ENCODE results near the gene CD300LF.

Gene CD300LF

DNA sequence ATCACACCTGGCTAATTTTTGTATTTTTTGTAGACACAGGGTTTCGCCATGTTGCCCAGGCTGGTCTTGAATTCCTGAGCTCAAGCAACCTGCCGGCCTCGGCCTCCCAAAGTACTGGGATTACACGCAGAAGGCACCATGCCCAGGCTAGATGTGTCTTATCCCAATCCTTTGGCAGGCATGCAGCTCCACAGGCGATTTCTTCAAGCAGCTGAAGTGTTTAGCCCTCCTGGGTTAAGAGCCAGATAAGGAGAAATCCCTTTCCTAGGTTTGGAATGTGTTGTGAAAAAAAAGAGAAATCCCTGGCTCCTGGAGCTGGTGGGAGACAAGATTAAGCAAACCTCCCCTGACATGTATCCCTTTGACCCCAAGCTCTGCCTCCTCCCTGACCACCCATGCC lies 33.7 kb upstream of the CD300LF start:
- no peak for DNase-seq

DNA sequence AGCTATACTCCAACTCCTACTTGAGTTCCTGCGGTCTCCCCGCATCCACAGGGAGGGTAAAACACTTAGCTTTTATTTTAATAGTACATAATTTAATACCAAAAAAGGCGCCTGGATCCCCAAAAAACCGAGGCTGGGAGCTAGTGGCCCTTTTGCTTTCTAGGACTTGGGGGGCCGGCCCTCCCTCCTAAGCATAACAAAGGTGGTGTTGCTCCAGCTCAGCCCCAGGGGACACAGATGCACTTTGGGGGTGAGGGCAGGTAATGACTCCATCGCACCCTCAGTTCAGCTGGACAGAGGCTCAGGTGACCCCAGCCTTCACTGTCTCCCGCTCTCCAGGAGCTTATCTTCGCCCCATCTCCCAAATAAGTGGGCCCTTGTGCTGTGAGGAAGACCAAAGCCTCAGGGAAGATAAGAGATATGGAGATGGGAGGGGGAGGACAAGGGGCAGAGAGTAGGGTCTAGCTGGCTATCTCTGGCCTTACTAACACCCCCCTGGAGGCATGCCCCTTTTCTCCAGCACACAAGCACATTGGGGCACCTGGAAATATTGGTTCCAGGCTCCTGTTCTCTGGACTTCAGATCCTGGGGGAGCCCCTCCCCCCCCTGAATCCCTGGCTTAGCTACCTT lies 32.9 kb upstream of the CD300LF start:
- DNase-seq: no peak

- DNase-seq: peak in 55 of 58 donors; percentile 25 to 92 (median 68)
Measured at GRCh38 chr17:74744714-74745547, 32.2 kb upstream of the CD300LF start.

GRCh38 chr17:74744349-74744713 lies 31.6 kb upstream of the CD300LF start:
- no peak for DNase-seq

- DNase-seq: no peak
Measured at GRCh38 chr17:74743755-74744154, 31.0 kb upstream of the CD300LF start.

GRCh38 chr17:74742978-74743545 lies 30.3 kb upstream of the CD300LF start:
- DNase-seq: no peak

DNA sequence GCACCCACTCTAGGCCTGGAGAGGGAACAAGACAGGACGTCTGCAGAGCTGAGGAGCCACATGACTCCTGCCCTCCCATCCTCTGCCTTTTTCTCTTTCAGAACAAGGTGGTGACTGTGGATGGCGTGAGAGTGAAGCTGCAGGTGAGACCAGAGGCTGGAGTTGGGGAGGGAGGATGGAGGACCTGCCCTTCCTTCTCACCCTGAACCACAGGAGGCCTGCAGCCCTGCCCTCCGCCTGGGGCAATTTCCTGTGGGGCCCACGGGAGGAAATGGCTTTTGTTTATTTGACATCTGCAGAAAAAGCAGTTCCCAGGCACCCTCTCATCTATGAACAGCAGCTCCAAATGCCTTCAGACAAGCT lies 29.4 kb upstream of the CD300LF start:
- no peak for DNase-seq

- no peak for DNase-seq
Measured at GRCh38 chr17:74740641-74741387, 28.1 kb upstream of the CD300LF start.

DNA sequence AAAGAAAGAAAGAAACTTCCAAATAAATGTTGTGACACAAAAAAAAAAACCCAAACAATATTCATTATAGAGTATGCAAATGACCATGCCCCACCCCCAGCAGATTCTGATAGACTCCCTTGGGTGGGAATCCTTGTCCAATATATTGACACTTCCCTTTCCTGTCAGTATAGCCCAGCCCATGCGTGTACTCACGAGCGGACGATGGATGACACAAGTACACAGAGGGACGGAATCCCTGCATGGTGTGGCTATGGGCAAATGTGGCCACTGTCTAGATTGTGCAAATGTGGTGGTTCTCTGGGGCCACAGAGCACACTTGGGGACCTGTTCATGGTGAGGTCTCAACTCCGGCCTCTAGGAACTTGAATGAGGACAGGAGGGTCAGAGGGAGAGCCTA lies 27.4 kb upstream of the CD300LF start:
- no peak for DNase-seq

- no peak for DNase-seq
Measured at GRCh38 chr17:74739227-74739831, 26.6 kb upstream of the CD300LF start.

- DNase-seq: no peak
Measured at GRCh38 chr17:74738051-74738996, 25.6 kb upstream of the CD300LF start.

- no peak for DNase-seq
Measured at GRCh38 chr17:74737299-74738050, 24.8 kb upstream of the CD300LF start.

GRCh38 chr17:74736513-74737298 lies 24.0 kb upstream of the CD300LF start, which contains the start of gene RAB37:
Gene RAB37 (plus strand): TSS chr17:74737256. CDS start chr17:74737273, 17 bp downstream.
- DNase-seq: no peak

GRCh38 chr17:74734256-74734655 lies 21.5 kb upstream of the CD300LF start:
- no peak for DNase-seq

GRCh38 chr17:74733365-74734122 lies 20.8 kb upstream of the CD300LF start:
- no peak for DNase-seq

- DNase-seq: no peak
Measured at GRCh38 chr17:74732042-74732867, 19.5 kb upstream of the CD300LF start.

GRCh38 chr17:74731347-74731605 lies 18.6 kb upstream of the CD300LF start:
- DNase-seq: no peak

All from anterior cingulate cortex (tissue), 58 donors.